DOHH2 (cell line): Measurements from ENCODE around the gene PKP4.

Experiments
- H3F3A ChIP-seq: fragments of 200-600 bp; sonication (generic), shearing (Covaris generic); 2 replicates; pipeline ENCODE4 v1.6.0; 2016; ENCODE audit warnings: antibody characterized with exemption, mild to moderate bottlenecking; ENCODE audit not compliant: control insufficient read depth, insufficient read depth
- H3K27ac ChIP-seq: fragments of 200-600 bp; sonication (generic); 2 replicates; pipeline ENCODE4 v1.5.1; 2014; ENCODE audit warnings: low read depth, mild to moderate bottlenecking, low read length, moderate library complexity
- H3K27me3 ChIP-seq: fragments of 200-600 bp; sonication (generic); 2 replicates; pipeline ENCODE4 v1.6.1; 2014; ENCODE audit warnings: mild to moderate bottlenecking, low read length, mixed read lengths; ENCODE audit not compliant: control insufficient read depth
- H3K36me3 ChIP-seq: fragments of 200-600 bp; sonication (generic); 2 replicates; pipeline ENCODE4 v1.6.1; 2014; ENCODE audit warnings: mild to moderate bottlenecking, low read length, moderate library complexity, mixed read lengths; ENCODE audit not compliant: control insufficient read depth
- H3K4me1 ChIP-seq: fragments of 200-600 bp; sonication (generic); 2 replicates; pipeline ENCODE4 v1.6.1; 2014; ENCODE audit warnings: mild to moderate bottlenecking, low read length, mixed read lengths; ENCODE audit not compliant: control insufficient read depth
- H3K4me2 ChIP-seq: fragments of 200-600 bp; sonication (generic); 2 replicates; pipeline ENCODE4 v1.6.0; 2014; ENCODE audit warnings: mild to moderate bottlenecking, low read length, moderate library complexity
- H3K4me3 ChIP-seq: fragments of 200-600 bp; sonication (generic); 2 replicates; pipeline ENCODE4 v1.5.1; 2014; ENCODE audit warnings: mild to moderate bottlenecking, low read length, mixed read lengths
- H3K79me2 ChIP-seq: fragments of 200-600 bp; sonication (generic); 2 replicates; pipeline ENCODE4 v1.6.1; 2014; ENCODE audit warnings: mild to moderate bottlenecking, low read length, mixed read lengths; ENCODE audit not compliant: control insufficient read depth
- H3K9me2 ChIP-seq: fragments of 200-600 bp; sonication (generic); replicated peaks from 2 replicates; pipeline ENCODE4 v1.6.1; 2014; ENCODE audit warnings: mild to moderate bottlenecking, low read length, mixed read lengths; ENCODE audit not compliant: control insufficient read depth
- H3K9me3 ChIP-seq: fragments of 200-600 bp; sonication (generic); 2 replicates; pipeline ENCODE4 v1.6.1; 2014; ENCODE audit warnings: antibody characterized with exemption, low read length, mixed read lengths; ENCODE audit not compliant: control insufficient read depth, insufficient read depth
- H4K20me1 ChIP-seq: fragments of 200-600 bp; sonication (generic); 2 replicates; pipeline ENCODE4 v1.6.0; 2014; ENCODE audit warnings: low read depth, mild to moderate bottlenecking, antibody characterized with exemption, low read length, moderate library complexity; ENCODE audit not compliant: control insufficient read depth, insufficient read depth
- EZH2phosphoT487 ChIP-seq: fragments of 200-600 bp; sonication (generic); IDR thresholded peaks from 2 replicates; pipeline ENCODE4 v1.6.1; 2017; ENCODE audit warnings: borderline replicate concordance, mild to moderate bottlenecking, antibody characterized with exemption, low read length, moderate library complexity, mixed read lengths
- TF ChIP-seq, protein P1 (sequence below): fragments of 200-600 bp; sonication (generic); IDR thresholded peaks from one replicate; pipeline ENCODE4 v1.5.1; 2014; ENCODE audit warnings: antibody characterized with exemption, mild to moderate bottlenecking, low read depth, low read length; ENCODE audit not compliant: poor library complexity, severe bottlenecking

Gene PKP4

DNA sequence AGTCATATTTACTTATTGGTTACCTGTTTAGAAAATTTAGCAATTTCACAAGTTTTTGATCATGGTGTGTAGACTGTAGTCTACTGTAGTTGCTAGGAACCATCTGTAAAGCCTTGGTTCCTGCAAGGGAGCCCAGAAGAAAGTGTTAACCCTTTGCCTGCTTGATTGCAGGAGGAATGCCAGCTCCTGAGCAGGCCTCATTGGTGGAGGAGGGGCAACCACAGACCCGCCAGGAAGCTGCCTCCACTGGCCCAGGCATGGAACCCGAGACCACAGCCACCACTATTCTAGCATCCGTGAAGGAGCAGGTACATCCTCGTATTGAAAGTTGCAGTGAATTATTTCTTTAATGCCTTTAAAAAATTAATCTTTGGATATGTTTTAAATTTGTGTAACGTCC lies 76.3 kb downstream of the PKP4 start:
- no peak overlapping the region for H3K27ac ChIP-seq
- H3F3A ChIP-seq = no peaks in the 10 kb centered on the region
- no peaks in the 10 kb centered on the region for H3K9me2 ChIP-seq
- H3K36me3 ChIP-seq = peaks cover 12% of the 10 kb centered on the region
- H3K27me3 ChIP-seq = no peaks in the 10 kb centered on the region
- TF ChIP-seq, protein P1, sequence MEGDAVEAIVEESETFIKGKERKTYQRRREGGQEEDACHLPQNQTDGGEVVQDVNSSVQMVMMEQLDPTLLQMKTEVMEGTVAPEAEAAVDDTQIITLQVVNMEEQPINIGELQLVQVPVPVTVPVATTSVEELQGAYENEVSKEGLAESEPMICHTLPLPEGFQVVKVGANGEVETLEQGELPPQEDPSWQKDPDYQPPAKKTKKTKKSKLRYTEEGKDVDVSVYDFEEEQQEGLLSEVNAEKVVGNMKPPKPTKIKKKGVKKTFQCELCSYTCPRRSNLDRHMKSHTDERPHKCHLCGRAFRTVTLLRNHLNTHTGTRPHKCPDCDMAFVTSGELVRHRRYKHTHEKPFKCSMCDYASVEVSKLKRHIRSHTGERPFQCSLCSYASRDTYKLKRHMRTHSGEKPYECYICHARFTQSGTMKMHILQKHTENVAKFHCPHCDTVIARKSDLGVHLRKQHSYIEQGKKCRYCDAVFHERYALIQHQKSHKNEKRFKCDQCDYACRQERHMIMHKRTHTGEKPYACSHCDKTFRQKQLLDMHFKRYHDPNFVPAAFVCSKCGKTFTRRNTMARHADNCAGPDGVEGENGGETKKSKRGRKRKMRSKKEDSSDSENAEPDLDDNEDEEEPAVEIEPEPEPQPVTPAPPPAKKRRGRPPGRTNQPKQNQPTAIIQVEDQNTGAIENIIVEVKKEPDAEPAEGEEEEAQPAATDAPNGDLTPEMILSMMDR = no peak
- TF ChIP-seq EZH2phosphoT487 = no peak
- H3K4me2 ChIP-seq = no peak overlapping the region
- H3K79me2 ChIP-seq = no peaks in the 10 kb centered on the region
- no peak overlapping the region for H3K4me3 ChIP-seq
- no peaks in the 10 kb centered on the region for H3K9me3 ChIP-seq
- no peaks in the 10 kb centered on the region for H3K4me1 ChIP-seq
- H4K20me1 ChIP-seq = no peaks in the 10 kb centered on the region

DNA sequence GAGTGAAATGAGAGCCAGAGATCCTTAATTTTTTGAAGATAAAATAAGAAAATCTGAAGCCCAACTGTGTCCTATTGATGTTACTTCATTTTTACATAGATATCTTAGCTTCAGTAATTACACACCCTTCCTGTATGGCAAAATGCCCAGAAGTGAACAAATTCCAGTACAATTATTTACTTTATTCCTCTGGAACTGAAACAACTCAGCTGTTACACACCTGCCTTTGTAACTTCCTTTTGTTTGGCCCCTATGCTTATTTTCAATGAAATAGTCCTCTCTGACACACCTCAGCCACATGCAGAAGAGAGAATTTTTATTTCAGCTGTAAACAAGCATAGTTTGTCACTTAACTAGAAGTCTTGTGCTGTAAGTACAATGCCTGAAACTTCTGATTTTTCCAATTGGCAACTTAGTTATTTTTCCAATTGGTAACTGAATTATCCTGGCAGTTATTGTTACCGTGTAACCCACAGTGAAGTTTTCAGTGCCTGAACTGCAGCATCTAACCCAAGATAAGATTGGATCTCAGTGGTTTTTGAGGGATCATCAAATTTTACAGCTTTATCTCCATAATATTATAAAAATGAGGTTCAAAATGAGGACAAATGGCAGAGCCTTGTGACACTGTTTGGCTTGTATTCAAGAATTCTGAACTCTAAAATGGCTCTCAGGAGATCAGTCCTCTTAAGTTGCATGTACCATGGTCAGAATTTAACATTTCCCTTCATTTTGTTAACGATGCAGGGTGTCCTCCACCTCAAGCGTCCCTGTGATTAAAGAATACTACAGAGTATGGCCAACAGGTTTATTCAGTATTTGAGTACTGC lies 82.6 kb downstream of the PKP4 start:
- Histone ChIP-seq H3K27ac (no peak overlapping the region), H3K4me2 (no peak overlapping the region), H3F3A (no peaks in the 10 kb centered on the region), H3K79me2 (no peaks in the 10 kb centered on the region), H3K4me3 (no peak overlapping the region), H3K9me2 (no peaks in the 10 kb centered on the region), H4K20me1 (no peaks in the 10 kb centered on the region), H3K27me3 (no peaks in the 10 kb centered on the region), H3K9me3 (no peaks in the 10 kb centered on the region), H3K4me1 (no peaks in the 10 kb centered on the region), H3K36me3 (peaks cover 24% of the 10 kb centered on the region)
- TF ChIP-seq, protein P1 = no peak
- TF ChIP-seq EZH2phosphoT487 = no peak

DNA sequence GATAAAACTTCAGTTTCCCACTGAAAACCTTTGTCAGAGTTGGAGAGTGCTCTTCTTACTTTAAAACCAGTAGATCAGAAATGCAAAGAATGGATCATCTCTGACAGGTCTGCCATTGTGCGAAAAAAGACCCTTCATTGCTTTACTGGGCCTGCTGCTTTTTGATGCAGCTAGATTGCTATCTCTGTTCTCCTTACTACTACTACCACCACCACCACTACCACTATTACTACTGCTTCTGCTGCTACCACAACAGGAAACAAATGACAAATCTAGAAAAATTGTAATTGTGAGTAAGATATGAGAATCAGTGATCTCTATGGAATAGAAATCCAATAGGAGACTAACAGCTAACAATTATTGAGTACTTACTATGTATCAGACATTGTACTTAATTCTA lies 85.8 kb downstream of the PKP4 start:
- Histone ChIP-seq H3K4me1 (no peaks in the 10 kb centered on the region), H3K4me3 (no peak overlapping the region), H3K9me2 (no peaks in the 10 kb centered on the region), H3K79me2 (no peaks in the 10 kb centered on the region), H3K27ac (no peak overlapping the region), H3K9me3 (no peaks in the 10 kb centered on the region), H3K36me3 (peaks cover 15% of the 10 kb centered on the region), H4K20me1 (no peaks in the 10 kb centered on the region), H3F3A (no peaks in the 10 kb centered on the region), H3K4me2 (no peak overlapping the region), H3K27me3 (no peaks in the 10 kb centered on the region)
- TF ChIP-seq, protein P1 = no peak
- TF ChIP-seq EZH2phosphoT487 = no peak
